OCI-LY7 (cell line): ENCODE measurements around the gene GLUL.

ENCODE experiments used
- CTCF ChIP-seq: fragments of 200-600 bp; sonication (generic); conservative IDR thresholded peaks from 2 replicates; pipeline ENCODE4 v1.5.1; 2014; ENCODE audit warnings: mild to moderate bottlenecking, antibody characterized with exemption, low read length, moderate library complexity, mixed read lengths
- EZH2phosphoT487 ChIP-seq: fragments of 200-600 bp; sonication (generic); IDR thresholded peaks from 2 replicates; pipeline ENCODE4 v1.6.1; 2018; ENCODE audit warnings: low read depth, borderline replicate concordance, mild to moderate bottlenecking, mixed run types, antibody characterized with exemption, low read length, moderate library complexity, mixed read lengths

- TF ChIP-seq CTCF, result no peak
- no peak for TF ChIP-seq EZH2phosphoT487
Observed at GRCh38 chr1:182426442-182427430, 35.1 kb upstream of the GLUL start.
